Inflammatory macrophage (primary cell): ENCODE data around the gene KMT2B.

Experiments used
- DNase-seq, 2 donors: peaks; one replicate each; pipeline ENCODE4 v3.0.0-alpha.2; 2020 to 2022

Gene KMT2B

GRCh38 chr19:35743640-35744429 lies 26.0 kb downstream of the KMT2B start:
- DNase-seq = no peak

- DNase-seq = peak; percentile 96 to 97
Measured at GRCh38 chr19:35744430-35745327, 26.9 kb downstream of the KMT2B start.

GRCh38 chr19:35745328-35746086 lies 27.7 kb downstream of the KMT2B start, which contains the start of the genes PSENEN and U2AF1L4:
TSS of gene PSENEN (plus strand) at chr19:35745651. CDS start at chr19:35745931, 280 bp downstream.
TSS of gene U2AF1L4 (minus strand) at chr19:35745418. CDS start at chr19:35745391, 27 bp downstream.
- DNase-seq = peak; percentile 100

GRCh38 chr19:35746087-35746462 lies 28.3 kb downstream of the KMT2B start:
- no peak for DNase-seq

GRCh38 chr19:35746531-35746930 lies 28.7 kb downstream of the KMT2B start:
- peak in 1 of 2 donors; percentile 38 for DNase-seq

- DNase-seq = peak; percentile 100
Measured at GRCh38 chr19:35748106-35749020, 30.6 kb downstream of the KMT2B start, which contains the start of gene LIN37. TSS of gene LIN37 (plus strand) at chr19:35748576. CDS start at chr19:35748725, 149 bp downstream.

- DNase-seq = no peak
Measured at GRCh38 chr19:35750167-35750566, 32.4 kb downstream of the KMT2B start.

- DNase-seq = peak in 1 of 2 donors; percentile 20
Measured at GRCh38 chr19:35751839-35752745, 34.3 kb downstream of the KMT2B start.

- DNase-seq = no peak
Measured at GRCh38 chr19:35752746-35753350, 35.0 kb downstream of the KMT2B start.

- no peak for DNase-seq
Measured at GRCh38 chr19:35753634-35754369, 36.0 kb downstream of the KMT2B start.

- DNase-seq = no peak
Measured at GRCh38 chr19:35754370-35755130, 36.7 kb downstream of the KMT2B start.

GRCh38 chr19:35755131-35755549 lies 37.3 kb downstream of the KMT2B start:
- no peak for DNase-seq

- DNase-seq = peak in 1 of 2 donors; percentile 27
Measured at GRCh38 chr19:35755550-35756376, 38.0 kb downstream of the KMT2B start.

- no peak for DNase-seq
Measured at GRCh38 chr19:35756377-35757230, 38.8 kb downstream of the KMT2B start, which contains the start of gene HSPB6. TSS of gene HSPB6 (minus strand) at chr19:35757029. CDS start at chr19:35757008, 21 bp downstream.

GRCh38 chr19:35757231-35757748 lies 39.5 kb downstream of the KMT2B start:
- peak in 1 of 2 donors; percentile 9 for DNase-seq
